Erythroblast (primary cell): ENCODE measurements around the gene SH2D3C.

ENCODE experiments used
- GATA1 ChIP-seq: IDR thresholded peaks from 2 replicates; pipeline ENCODE4 v1.6.1; 2011; ENCODE audit warnings: low read depth, mild to moderate bottlenecking, control low read depth, low read length, moderate library complexity
- POLR2A ChIP-seq: IDR thresholded peaks from 2 replicates; pipeline ENCODE4 v1.6.1; 2011; ENCODE audit warnings: mild to moderate bottlenecking, low read length

DNA sequence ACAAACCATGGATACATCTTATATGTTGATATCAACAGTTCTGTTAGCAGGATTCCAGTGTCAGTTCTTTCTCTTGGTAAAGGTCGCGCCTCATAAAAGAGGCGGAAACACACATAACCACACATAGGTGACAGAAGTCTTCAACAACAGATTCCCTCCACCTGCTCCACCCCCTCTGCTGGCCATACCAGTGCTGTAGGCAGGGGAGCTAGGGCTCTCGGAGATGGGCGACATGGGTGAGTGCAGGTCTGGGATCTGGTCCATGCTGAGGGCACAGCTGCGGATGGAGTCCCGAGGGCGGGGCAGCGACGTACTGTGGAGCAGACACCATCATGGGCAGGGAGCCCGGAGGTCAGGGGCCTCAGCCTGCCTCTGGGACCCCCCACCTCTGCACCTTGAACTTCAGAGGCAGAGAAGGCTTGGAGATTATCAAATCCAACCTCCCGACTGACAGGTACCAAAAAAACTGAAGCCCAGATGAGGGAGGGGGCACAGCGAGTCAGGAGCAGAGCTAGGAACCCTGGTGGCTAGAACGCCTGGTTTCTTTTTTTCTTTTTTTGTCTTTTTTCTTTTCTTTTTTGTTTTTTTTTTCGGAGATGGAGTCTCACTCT lies 31.4 kb downstream of the SH2D3C start:
- TF ChIP-seq POLR2A (no peak), GATA1 (no peak)
